Measurements from ENCODE around the gene CCP110. TPM values are rescaled to one million over a fixed set of nuclear protein-coding genes. Genes with fewer than 3 reads are reported as not detected.

Gene CCP110
- total RNA-seq, 3 donors from 2014 or later (not counting 1 experiment from before 2014, with no cell fraction given): 14.1 to 18.0 (median 17.5) TPM

GRCh38 chr16:19555186-19555937 lies 31.6 kb downstream of the CCP110 start, which contains the start of gene VPS35L:
TSS of gene VPS35L (plus strand) at chr16:19555703. CDS start at chr16:19555730, 27 bp downstream.
- Histone ChIP-seq H3K4me3 (ENCODE audit: low read length) (peak within 1 kb of the TSS; percentile 68), H3K27me3 (ENCODE audit: control insufficient read depth, insufficient read depth, low read length) (no peaks in the 10 kb centered on the region), H3K36me3 (ENCODE audit: control insufficient read depth, insufficient read depth, low read length) (no peaks in the 10 kb centered on the region), H3K4me1 (ENCODE audit: control insufficient read depth, insufficient read depth, low read length) (peaks cover 16% of the 10 kb centered on the region), H3K9me3 (ENCODE audit: control insufficient read depth, insufficient read depth, low read length) (no peaks in the 10 kb centered on the region), H3K27ac (ENCODE audit: low read length) (peak within 1 kb of the TSS; percentile 79)
- H3K27ac Mint-ChIP-seq: peak within 1 kb of the TSS; percentile 90 to 99
- peak; percentile 79 for TF ChIP-seq CTCF (IDR thresholded peaks at IDR 0.05)
- peak; percentile 95 to 99 for DNase-seq
- intact Hi-C loops (cut with micrococcal nuclease): loop anchor here (1.0 to 5.0 kb wide), 4 partner anchors 32 to 753 kb away; partner anchors contain the start of genes ARL6IP1, CCP110, IQCK and KNOP1
- peak within 1 kb of the TSS; percentile 96 for H3K4me3 Mint-ChIP-seq
- H3K4me1 Mint-ChIP-seq: peaks cover 15 to 23% of the 10 kb centered on the region in 2 donors
- peak; percentile 94 to 99 (median 95) for ATAC-seq
- no peaks in the 10 kb centered on the region for H3K36me3 Mint-ChIP-seq
- under 1% methylated on average over 53 of the region's 53 CpGs for WGBS (ENCODE audit: insufficient coverage)
- H3K27me3 Mint-ChIP-seq (ENCODE audit: low read depth in 2 of 2): no peaks in the 10 kb centered on the region
- H3K9me3 Mint-ChIP-seq: no peaks in the 10 kb centered on the region

GRCh38 chr16:19555938-19556771 lies 32.4 kb downstream of the CCP110 start:
- Mint-ChIP-seq H3K4me1 (peaks cover 15 to 23% of the 10 kb centered on the region in 2 donors), H3K36me3 (no peaks in the 10 kb centered on the region), H3K9me3 (no peaks in the 10 kb centered on the region), H3K27me3 (ENCODE audit: low read depth in 2 of 2) (no peaks in the 10 kb centered on the region), H3K4me3 (peak overlapping the region; percentile 96), H3K27ac (peak overlapping the region; percentile 90 to 99)
- DNase-seq (peak in 1 of 2 donors; percentile 50), ATAC-seq (no peak)
- Histone ChIP-seq H3K4me1 (ENCODE audit: control insufficient read depth, insufficient read depth, low read length) (peaks cover 16% of the 10 kb centered on the region), H3K9me3 (ENCODE audit: control insufficient read depth, insufficient read depth, low read length) (no peaks in the 10 kb centered on the region), H3K4me3 (ENCODE audit: low read length) (peak overlapping the region; percentile 68), H3K27me3 (ENCODE audit: control insufficient read depth, insufficient read depth, low read length) (no peaks in the 10 kb centered on the region), H3K27ac (ENCODE audit: low read length) (peak overlapping the region; percentile 79), H3K36me3 (ENCODE audit: control insufficient read depth, insufficient read depth, low read length) (no peaks in the 10 kb centered on the region)
- TF ChIP-seq CTCF (IDR thresholded peaks at IDR 0.05): no peak
- intact Hi-C loops (cut with micrococcal nuclease): loop anchor here (1.0 to 5.0 kb wide), 4 partner anchors 33 to 754 kb away; partner anchors contain the start of genes ARL6IP1, CCP110, IQCK and KNOP1
- 36% methylated on average over 19 of the region's 19 CpGs for WGBS (ENCODE audit: insufficient coverage)

- peak overlapping the region in 1 of 2 donors; percentile 26 for H3K27ac Mint-ChIP-seq
- DNase-seq (peak in 1 of 2 donors; percentile 82), ATAC-seq (no peak)
- H3K36me3 Mint-ChIP-seq: no peaks in the 10 kb centered on the region
- H3K9me3 Mint-ChIP-seq: no peaks in the 10 kb centered on the region
- H3K4me1 Mint-ChIP-seq: peaks cover 22 to 27% of the 10 kb centered on the region in 2 donors
- H3K9me3 ChIP-seq (ENCODE audit: control insufficient read depth, insufficient read depth, low read length): no peaks in the 10 kb centered on the region
- H3K4me1 ChIP-seq (ENCODE audit: control insufficient read depth, insufficient read depth, low read length): peaks cover 14% of the 10 kb centered on the region
- no peak overlapping the region for H3K4me3 ChIP-seq (ENCODE audit: low read length)
- no peak overlapping the region for H3K4me3 Mint-ChIP-seq
- WGBS (ENCODE audit: insufficient coverage): 86% methylated on average over 10 of the region's 10 CpGs
- peak; percentile 70 for TF ChIP-seq CTCF (IDR thresholded peaks at IDR 0.05)
- no peaks in the 10 kb centered on the region for H3K27me3 ChIP-seq (ENCODE audit: control insufficient read depth, insufficient read depth, low read length)
- no peak overlapping the region for H3K27ac ChIP-seq (ENCODE audit: low read length)
- intact Hi-C loops (cut with micrococcal nuclease): loop anchor here (1.0 to 5.0 kb wide), 2 partner anchors 327 to 757 kb away; partner anchors contain the start of gene ARL6IP1
- H3K27me3 Mint-ChIP-seq (ENCODE audit: low read depth in 2 of 2): no peaks in the 10 kb centered on the region
- H3K36me3 ChIP-seq (ENCODE audit: control insufficient read depth, insufficient read depth, low read length): no peaks in the 10 kb centered on the region
These were observed 35.6 kb downstream of the CCP110 start for GRCh38 chr16:19559242-19559910.

Measured in natural killer cell (primary cell).